ENCODE measurements around the gene NONO.
"Not testable (repeated sequence)": the region's sequence is repeated elsewhere in the genome, so short reads cannot be mapped to it uniquely, and the experiment has no call there.

Gene NONO

DNA sequence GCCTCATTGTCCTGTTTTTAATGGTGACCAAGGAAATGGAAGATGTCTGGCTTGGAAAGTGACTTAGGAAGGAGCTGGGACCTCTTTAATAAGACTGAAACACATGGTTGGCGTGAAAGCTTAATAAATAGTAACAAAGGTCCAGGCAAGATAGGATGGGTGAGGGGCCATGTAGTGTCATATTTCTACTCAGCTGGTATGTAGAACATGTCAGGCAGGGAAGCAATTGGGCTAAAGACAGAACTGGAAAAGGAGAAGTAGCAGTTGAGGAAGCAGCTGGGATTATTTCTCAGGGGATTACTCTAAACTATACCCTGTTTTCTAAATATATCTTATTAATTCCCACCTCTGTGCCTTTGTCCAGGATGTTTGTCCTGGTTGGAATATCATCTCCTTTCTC, 36.7 kb downstream of the NONO start:
- H3K27ac ChIP-seq (ENCODE audit: low read length): no peak overlapping the region
- H3K9me3 ChIP-seq (ENCODE audit: control insufficient read depth in 1 of 2, low read length in 2 of 2): no peaks in the 10 kb centered on the region
- H3K27me3 ChIP-seq (ENCODE audit: low read depth, low read length): no peaks in the 10 kb centered on the region
- H3K36me3 ChIP-seq (ENCODE audit: control insufficient read depth in 1 of 2, insufficient read depth in 2 of 2, low read length in 2 of 2): no peaks in the 10 kb centered on the region
- no peak overlapping the region for H3K4me3 ChIP-seq (ENCODE audit: low read depth in 1 of 2, low read length in 2 of 2)
- no peaks in the 10 kb centered on the region for H3K4me1 ChIP-seq (ENCODE audit: control insufficient read depth in 1 of 2, insufficient read depth in 2 of 2, low read length in 2 of 2)

DNA sequence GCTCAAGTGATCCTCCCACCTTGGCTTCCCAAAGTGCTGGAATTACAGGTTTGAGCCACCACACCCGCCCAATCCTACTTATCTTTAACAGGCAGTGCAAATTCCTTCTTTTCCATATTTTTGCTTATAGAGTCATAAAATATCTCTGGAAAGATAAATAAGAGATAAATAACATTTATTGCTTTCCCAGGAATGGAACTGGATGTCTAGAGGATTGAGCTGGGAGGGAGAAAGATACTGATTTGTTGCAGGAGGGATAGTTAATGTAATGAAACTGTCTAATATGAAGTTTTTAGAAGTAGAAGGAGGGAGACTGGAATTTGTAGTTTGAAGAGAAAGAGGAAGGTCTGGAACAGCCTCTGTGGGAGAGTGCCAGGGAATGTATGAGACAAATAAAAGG, 38.3 kb downstream of the NONO start:
- Histone ChIP-seq H3K27me3 (ENCODE audit: low read depth, low read length) (no peaks in the 10 kb centered on the region), H3K4me3 (ENCODE audit: low read depth in 1 of 2, low read length in 2 of 2) (no peak overlapping the region), H3K36me3 (ENCODE audit: control insufficient read depth in 1 of 2, insufficient read depth in 2 of 2, low read length in 2 of 2) (no peaks in the 10 kb centered on the region), H3K9me3 (ENCODE audit: control insufficient read depth in 1 of 2, low read length in 2 of 2) (no peaks in the 10 kb centered on the region), H3K27ac (ENCODE audit: low read length) (no peak overlapping the region), H3K4me1 (ENCODE audit: control insufficient read depth in 1 of 2, insufficient read depth in 2 of 2, low read length in 2 of 2) (no peaks in the 10 kb centered on the region)

DNA sequence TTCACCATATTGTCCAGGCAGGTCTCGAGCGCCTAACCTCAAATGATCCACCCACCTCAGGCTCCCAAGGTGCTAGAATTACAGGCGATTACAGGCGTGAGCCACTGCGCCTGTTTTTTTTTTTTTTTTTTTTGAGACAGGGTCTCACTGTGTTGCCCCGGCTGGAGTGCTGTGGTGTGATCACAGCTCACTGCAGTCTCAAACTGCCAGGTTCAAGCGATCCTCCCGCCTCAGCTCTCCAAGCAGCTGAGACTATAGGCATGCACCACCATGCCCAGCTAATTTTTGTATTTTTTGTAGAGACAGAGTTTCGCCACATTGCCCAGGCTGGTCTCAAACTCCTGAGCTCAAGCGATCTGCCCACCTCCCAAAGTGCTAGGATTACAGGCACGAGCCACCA, 41.0 kb downstream of the NONO start:
- not testable (repeated sequence) for H3K36me3 ChIP-seq (ENCODE audit: control insufficient read depth in 1 of 2, insufficient read depth in 2 of 2, low read length in 2 of 2); H3K9me3 ChIP-seq (ENCODE audit: control insufficient read depth in 1 of 2, low read length in 2 of 2); H3K4me1 ChIP-seq (ENCODE audit: control insufficient read depth in 1 of 2, insufficient read depth in 2 of 2, low read length in 2 of 2); H3K27me3 ChIP-seq (ENCODE audit: low read depth, low read length); H3K27ac ChIP-seq (ENCODE audit: low read length); H3K4me3 ChIP-seq (ENCODE audit: low read depth in 1 of 2, low read length in 2 of 2)

DNA sequence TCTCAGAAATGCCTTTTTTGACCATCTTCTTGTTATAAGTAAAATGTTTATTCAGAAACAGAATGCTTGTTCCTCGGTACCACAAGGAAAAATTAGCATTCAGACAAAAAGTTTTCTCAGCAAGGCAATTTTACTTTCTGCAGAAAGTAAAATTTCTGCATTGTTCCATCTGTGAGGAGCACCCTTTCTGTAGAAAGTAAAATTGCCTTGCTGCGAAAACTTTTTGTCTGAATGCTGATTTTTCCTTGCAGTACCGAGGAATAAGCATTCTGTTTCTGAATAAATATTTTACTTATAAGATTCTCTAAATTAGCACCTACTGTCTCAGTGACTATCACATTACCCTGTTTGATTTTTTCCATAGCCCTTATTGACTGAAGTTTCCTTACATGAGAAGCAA, 43.0 kb downstream of the NONO start:
- H3K4me1 ChIP-seq (ENCODE audit: control insufficient read depth in 1 of 2, insufficient read depth in 2 of 2, low read length in 2 of 2): no peaks in the 10 kb centered on the region
- no peak overlapping the region for H3K4me3 ChIP-seq (ENCODE audit: low read depth in 1 of 2, low read length in 2 of 2)
- no peaks in the 10 kb centered on the region for H3K9me3 ChIP-seq (ENCODE audit: control insufficient read depth in 1 of 2, low read length in 2 of 2)
- H3K27me3 ChIP-seq (ENCODE audit: low read depth, low read length): no peaks in the 10 kb centered on the region
- H3K27ac ChIP-seq (ENCODE audit: low read length): no peak overlapping the region
- no peaks in the 10 kb centered on the region for H3K36me3 ChIP-seq (ENCODE audit: control insufficient read depth in 1 of 2, insufficient read depth in 2 of 2, low read length in 2 of 2)

DNA sequence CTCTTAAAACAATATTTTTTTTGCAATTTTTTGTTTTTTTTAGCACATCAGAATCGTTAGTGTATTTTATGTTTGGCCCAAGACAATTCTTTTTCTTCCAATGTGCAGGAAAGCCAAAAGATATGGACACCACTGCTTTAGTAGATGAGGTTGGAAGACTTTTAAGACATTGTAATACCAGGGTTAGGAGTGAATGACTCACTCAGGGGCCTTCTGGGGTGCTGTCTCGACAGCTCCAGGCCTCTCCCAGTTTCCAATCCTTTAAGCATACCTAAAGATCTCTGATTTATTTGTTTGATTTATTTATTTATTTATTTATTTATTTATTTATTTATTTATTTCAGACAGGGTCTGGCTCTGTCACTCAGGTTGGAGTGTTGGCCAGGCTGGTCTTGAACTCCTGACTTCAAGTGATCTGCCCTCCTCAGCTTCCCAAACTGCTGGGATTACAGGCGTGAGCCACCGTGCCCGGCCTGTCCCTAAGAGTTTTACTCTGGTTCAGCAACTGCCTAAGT, 65.8 kb downstream of the NONO start:
- H3K9me3 ChIP-seq (ENCODE audit: control insufficient read depth in 1 of 2, low read length in 2 of 2); H3K27me3 ChIP-seq (ENCODE audit: low read depth, low read length); H3K4me3 ChIP-seq (ENCODE audit: low read depth in 1 of 2, low read length in 2 of 2); H3K4me1 ChIP-seq (ENCODE audit: control insufficient read depth in 1 of 2, insufficient read depth in 2 of 2, low read length in 2 of 2); H3K36me3 ChIP-seq (ENCODE audit: control insufficient read depth in 1 of 2, insufficient read depth in 2 of 2, low read length in 2 of 2); H3K27ac ChIP-seq (ENCODE audit: low read length): not testable (repeated sequence)

DNA sequence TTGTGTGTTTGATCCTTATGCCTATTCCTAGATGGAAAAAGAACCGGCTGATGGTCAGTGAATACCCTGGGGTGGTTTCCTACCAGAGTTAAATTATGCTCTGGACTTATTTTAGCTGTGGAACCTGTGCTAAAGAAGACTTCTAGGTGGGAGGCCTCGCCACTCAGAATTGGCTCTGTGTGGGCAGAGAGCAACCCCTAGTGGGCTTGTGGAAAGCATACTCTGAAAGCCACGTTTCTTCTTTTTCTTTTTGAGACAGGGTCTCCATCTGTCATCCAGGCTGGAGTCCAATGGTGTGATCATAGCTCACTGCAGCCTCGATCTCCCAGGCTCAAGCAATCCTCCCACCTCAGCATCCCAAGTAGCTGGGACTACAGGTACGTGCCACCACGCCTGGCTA, 66.4 kb downstream of the NONO start:
- not testable (repeated sequence) for H3K36me3 ChIP-seq (ENCODE audit: control insufficient read depth in 1 of 2, insufficient read depth in 2 of 2, low read length in 2 of 2); H3K9me3 ChIP-seq (ENCODE audit: control insufficient read depth in 1 of 2, low read length in 2 of 2); H3K27me3 ChIP-seq (ENCODE audit: low read depth, low read length); H3K4me3 ChIP-seq (ENCODE audit: low read depth in 1 of 2, low read length in 2 of 2); H3K27ac ChIP-seq (ENCODE audit: low read length); H3K4me1 ChIP-seq (ENCODE audit: control insufficient read depth in 1 of 2, insufficient read depth in 2 of 2, low read length in 2 of 2)

Measured in muscle layer of duodenum (tissue), 2 donors.